Activated naive CD4-positive, alpha-beta T cell treated with anti-CD3 and anti-CD28 coated beads, Interleukin-2, amount 50 U/mL, for 24 hours (primary cell): ENCODE data around the gene ZSCAN10.

Source experiments
- H3K27ac Mint-ChIP-seq: one replicate; pipeline ENCODE4 v1.8.0; 2021; ENCODE audit warnings: mild to moderate bottlenecking, mixed read lengths
- H3K27me3 Mint-ChIP-seq: one replicate; pipeline ENCODE4 v1.8.0; 2021; ENCODE audit warnings: mixed read lengths
- H3K36me3 Mint-ChIP-seq: one replicate; pipeline ENCODE4 v1.8.0; 2021; ENCODE audit warnings: mixed read lengths
- H3K4me1 Mint-ChIP-seq: one replicate; pipeline ENCODE4 v1.8.0; 2021; ENCODE audit warnings: mixed read lengths
- H3K4me3 Mint-ChIP-seq: one replicate; pipeline ENCODE4 v1.8.0; 2021; ENCODE audit warnings: mild to moderate bottlenecking, mixed read lengths
- H3K9me3 Mint-ChIP-seq: one replicate; pipeline ENCODE4 v1.8.0; 2021; ENCODE audit warnings: mixed read lengths

The ZSCAN10 gene

DNA sequence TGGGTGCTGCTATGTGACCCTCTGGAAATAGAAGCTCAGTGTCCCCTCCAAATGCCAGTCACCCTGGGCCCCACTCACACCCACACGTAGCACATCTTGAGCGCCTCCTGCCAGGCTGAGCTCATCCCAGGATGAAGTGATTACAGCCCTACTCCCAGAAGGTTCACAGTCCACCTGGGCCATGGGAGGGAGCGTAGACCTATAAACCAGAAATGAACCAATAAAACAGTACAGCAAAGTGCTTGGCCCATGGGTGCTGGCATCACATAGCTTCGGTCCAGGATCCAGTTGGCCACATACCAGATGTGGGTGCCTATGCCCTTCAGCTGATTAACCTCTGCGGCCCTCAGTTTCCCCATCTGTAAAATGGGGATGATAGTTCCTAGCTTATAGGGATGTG is 60.2 kb downstream of the ZSCAN10 start:
- Mint-ChIP-seq H3K9me3 (no peaks in the 10 kb centered on the region), H3K4me1 (peaks cover 8% of the 10 kb centered on the region), H3K27me3 (peaks cover 47% of the 10 kb centered on the region), H3K36me3 (peaks cover 2% of the 10 kb centered on the region), H3K27ac (no peak overlapping the region), H3K4me3 (no peak overlapping the region)
